Adrenal gland (tissue), 5 donors: ENCODE measurements around the gene CACUL1.

Experiments used
- CTCF ChIP-seq, 6 experiments: fragments of 450-650 bp in 4 of 6; fragments of 200-600 bp in 2 of 6; sonication (generic) in 1 of 6; IDR thresholded peaks; 1 replicate in 5 of 6; 2 replicates in 1 of 6; pipeline versions ENCODE4 v1.5.1 to v1.8.0; 2016 to 2021; ENCODE audit warnings: antibody characterized with exemption in 6 of 6, mild to moderate bottlenecking in 2 of 6, moderate library complexity in 1 of 6
- POLR2A ChIP-seq, 2 donors: fragments of 450-650 bp; IDR thresholded peaks; one replicate each; pipeline ENCODE4 v1.6.1; 2017; ENCODE audit warnings: antibody characterized with exemption in 2 of 2, mild to moderate bottlenecking in 2 of 2, moderate library complexity in 1 of 2
- donor health status: DM: no; HTN: no; CAD: no.

- TF ChIP-seq POLR2A (IDR thresholded peaks at IDR 0.05) (no peak), CTCF (IDR thresholded peaks at IDR 0.05) (no peak)
These were observed 31.3 kb downstream of the CACUL1 start for GRCh38 chr10:118723466-118723865.
